ES-I3 (cell line): ENCODE measurements around the gene WFS1.

Experiments used
- H3K36me3 ChIP-seq: 2 replicates; pipeline ENCODE4 v1.6.1; 2013; ENCODE audit warnings: mild to moderate bottlenecking, low read length, control low read depth, moderate library complexity; ENCODE audit not compliant: insufficient read depth
- H3K4me1 ChIP-seq: 2 replicates; pipeline ENCODE4 v1.6.1; 2013; ENCODE audit warnings: mild to moderate bottlenecking, control low read depth, low read length; ENCODE audit not compliant: insufficient read depth
- H3K9ac ChIP-seq: 2 replicates; pipeline ENCODE4 v1.6.1; 2013; ENCODE audit warnings: low read depth, mild to moderate bottlenecking, low read length, moderate library complexity
- H3K9me3 ChIP-seq: 2 replicates; pipeline ENCODE4 v1.6.1; 2013; ENCODE audit warnings: mild to moderate bottlenecking, low read length, moderate library complexity; ENCODE audit not compliant: control insufficient read depth, insufficient read depth

The WFS1 gene

GRCh38 chr4:6290769-6291547 is 21.3 kb downstream of the WFS1 start:
- Histone ChIP-seq H3K9ac (no peak overlapping the region), H3K36me3 (no peaks in the 10 kb centered on the region; the same call in 1 of the 2 replicates), H3K9me3 (no peaks in the 10 kb centered on the region), H3K4me1 (no peaks in the 10 kb centered on the region)

- Histone ChIP-seq H3K36me3 (no peaks in the 10 kb centered on the region; the same call in 1 of the 2 replicates), H3K9ac (no peak overlapping the region), H3K4me1 (no peaks in the 10 kb centered on the region), H3K9me3 (no peaks in the 10 kb centered on the region)
Observed at GRCh38 chr4:6291784-6292297, 22.2 kb downstream of the WFS1 start.

GRCh38 chr4:6292376-6293096 is 22.9 kb downstream of the WFS1 start:
- Histone ChIP-seq H3K4me1 (no peaks in the 10 kb centered on the region), H3K9me3 (no peaks in the 10 kb centered on the region), H3K36me3 (no peaks in the 10 kb centered on the region; the same call in 1 of the 2 replicates), H3K9ac (no peak overlapping the region)

GRCh38 chr4:6293097-6293445 is 23.4 kb downstream of the WFS1 start:
- Histone ChIP-seq H3K9ac (no peak overlapping the region), H3K36me3 (no peaks in the 10 kb centered on the region; the same call in 1 of the 2 replicates), H3K4me1 (no peaks in the 10 kb centered on the region), H3K9me3 (no peaks in the 10 kb centered on the region)

GRCh38 chr4:6293661-6294060 is 24.0 kb downstream of the WFS1 start:
- no peaks in the 10 kb centered on the region for H3K9me3 ChIP-seq
- H3K36me3 ChIP-seq, result no peaks in the 10 kb centered on the region; the same call in 1 of the 2 replicates
- H3K9ac ChIP-seq, result no peak overlapping the region
- H3K4me1 ChIP-seq, result no peaks in the 10 kb centered on the region

GRCh38 chr4:6294705-6295421 is 25.2 kb downstream of the WFS1 start:
- no peaks in the 10 kb centered on the region; the same call in 1 of the 2 replicates for H3K36me3 ChIP-seq
- no peaks in the 10 kb centered on the region for H3K4me1 ChIP-seq
- H3K9ac ChIP-seq, result no peak overlapping the region
- no peaks in the 10 kb centered on the region for H3K9me3 ChIP-seq

- Histone ChIP-seq H3K9ac (no peak overlapping the region), H3K9me3 (no peaks in the 10 kb centered on the region), H3K36me3 (no peaks in the 10 kb centered on the region; the same call in 1 of the 2 replicates), H3K4me1 (no peaks in the 10 kb centered on the region)
Observed at GRCh38 chr4:6295495-6295894, 25.8 kb downstream of the WFS1 start.

GRCh38 chr4:6296026-6296425 is 26.4 kb downstream of the WFS1 start:
- Histone ChIP-seq H3K9ac (no peak overlapping the region), H3K36me3 (no peaks in the 10 kb centered on the region; the same call in 1 of the 2 replicates)

GRCh38 chr4:6297266-6297815 is 27.7 kb downstream of the WFS1 start:
- H3K9ac ChIP-seq, result no peak overlapping the region
- H3K4me1 ChIP-seq, result no peaks in the 10 kb centered on the region
- H3K9me3 ChIP-seq, result no peaks in the 10 kb centered on the region
- H3K36me3 ChIP-seq, result no peaks in the 10 kb centered on the region; the same call in 1 of the 2 replicates

More at GRCh38 chr4:6296026-6296425, 26.4 kb downstream of the WFS1 start:
- H3K9me3 ChIP-seq, result no peaks in the 10 kb centered on the region
- H3K4me1 ChIP-seq, result no peaks in the 10 kb centered on the region

GRCh38 chr4:6298035-6298434 is 28.4 kb downstream of the WFS1 start:
- H3K9ac ChIP-seq, result no peak overlapping the region
- H3K36me3 ChIP-seq, result peaks cover 3% of the 10 kb centered on the region; the same call in 1 of the 2 replicates
- no peaks in the 10 kb centered on the region for H3K9me3 ChIP-seq
- no peaks in the 10 kb centered on the region for H3K4me1 ChIP-seq

GRCh38 chr4:6298852-6299251 is 29.2 kb downstream of the WFS1 start:
- peaks cover 6% of the 10 kb centered on the region; the same call in 1 of the 2 replicates for H3K36me3 ChIP-seq
- H3K9me3 ChIP-seq, result no peaks in the 10 kb centered on the region
- H3K9ac ChIP-seq, result no peak overlapping the region
- H3K4me1 ChIP-seq, result no peaks in the 10 kb centered on the region

GRCh38 chr4:6299875-6300274 is 30.2 kb downstream of the WFS1 start:
- Histone ChIP-seq H3K9me3 (no peaks in the 10 kb centered on the region), H3K36me3 (peaks cover 6% of the 10 kb centered on the region; the same call in 1 of the 2 replicates), H3K9ac (no peak overlapping the region), H3K4me1 (no peaks in the 10 kb centered on the region)

- Histone ChIP-seq H3K4me1 (no peaks in the 10 kb centered on the region), H3K36me3 (peaks cover 6% of the 10 kb centered on the region; the same call in 1 of the 2 replicates), H3K9ac (no peak overlapping the region), H3K9me3 (no peaks in the 10 kb centered on the region)
Observed at GRCh38 chr4:6300359-6300758, 30.7 kb downstream of the WFS1 start.
